GM12864 (cell line): ENCODE measurements around the gene SLC39A11.
A peak's percentile ranks its signal among the peaks of the same experiment; 100 is the strongest.

Source experiments
- DNase-seq: peaks from one replicate; pipeline ENCODE4 v3.0.0-alpha.2; 2011; ENCODE audit warnings: low read depth
- H3K4me3 ChIP-seq: 2 replicates; pipeline ENCODE4 v1.5.1; 2011; ENCODE audit warnings: mild to moderate bottlenecking, low read depth, low read length, control low read depth
- TF ChIP-seq, protein P1 (sequence below): IDR thresholded peaks from 2 replicates; pipeline ENCODE4 v1.5.1; 2011; ENCODE audit warnings: low read depth, mild to moderate bottlenecking, moderate library complexity, low read length, control low read depth, inconsistent platforms; ENCODE audit errors: missing control alignments

The SLC39A11 gene

GRCh38 chr17:72934927-72935326 is 157.6 kb downstream of the SLC39A11 start:
- TF ChIP-seq, protein P1, sequence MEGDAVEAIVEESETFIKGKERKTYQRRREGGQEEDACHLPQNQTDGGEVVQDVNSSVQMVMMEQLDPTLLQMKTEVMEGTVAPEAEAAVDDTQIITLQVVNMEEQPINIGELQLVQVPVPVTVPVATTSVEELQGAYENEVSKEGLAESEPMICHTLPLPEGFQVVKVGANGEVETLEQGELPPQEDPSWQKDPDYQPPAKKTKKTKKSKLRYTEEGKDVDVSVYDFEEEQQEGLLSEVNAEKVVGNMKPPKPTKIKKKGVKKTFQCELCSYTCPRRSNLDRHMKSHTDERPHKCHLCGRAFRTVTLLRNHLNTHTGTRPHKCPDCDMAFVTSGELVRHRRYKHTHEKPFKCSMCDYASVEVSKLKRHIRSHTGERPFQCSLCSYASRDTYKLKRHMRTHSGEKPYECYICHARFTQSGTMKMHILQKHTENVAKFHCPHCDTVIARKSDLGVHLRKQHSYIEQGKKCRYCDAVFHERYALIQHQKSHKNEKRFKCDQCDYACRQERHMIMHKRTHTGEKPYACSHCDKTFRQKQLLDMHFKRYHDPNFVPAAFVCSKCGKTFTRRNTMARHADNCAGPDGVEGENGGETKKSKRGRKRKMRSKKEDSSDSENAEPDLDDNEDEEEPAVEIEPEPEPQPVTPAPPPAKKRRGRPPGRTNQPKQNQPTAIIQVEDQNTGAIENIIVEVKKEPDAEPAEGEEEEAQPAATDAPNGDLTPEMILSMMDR = no peak
- DNase-seq = no peak
- H3K4me3 ChIP-seq = no peak overlapping the region

- TF ChIP-seq, protein P1 = no peak
- H3K4me3 ChIP-seq = no peak overlapping the region
- no peak for DNase-seq
These were observed 160.9 kb downstream of the SLC39A11 start for GRCh38 chr17:72931635-72932034.

DNA sequence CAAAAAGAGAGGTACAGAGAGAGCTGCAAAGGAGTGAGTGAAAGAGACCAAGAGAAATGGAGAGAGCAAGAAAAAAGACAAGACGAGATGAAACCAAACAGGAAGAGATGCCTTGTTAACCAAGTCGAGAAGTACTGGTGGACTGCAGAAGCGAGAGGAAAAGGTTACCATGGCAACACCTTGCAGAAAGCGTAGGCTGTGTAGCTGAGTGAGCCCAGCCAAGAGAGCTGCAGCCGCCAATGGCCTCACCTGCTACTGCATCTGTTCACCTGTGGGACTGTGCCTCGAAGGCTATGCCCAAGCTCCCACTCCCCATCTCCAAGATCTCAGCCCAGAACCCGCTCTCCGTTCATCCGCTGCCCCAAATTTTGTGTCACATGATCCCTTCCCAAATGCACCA is 161.3 kb downstream of the SLC39A11 start:
- peak; percentile 40 for DNase-seq

DNA sequence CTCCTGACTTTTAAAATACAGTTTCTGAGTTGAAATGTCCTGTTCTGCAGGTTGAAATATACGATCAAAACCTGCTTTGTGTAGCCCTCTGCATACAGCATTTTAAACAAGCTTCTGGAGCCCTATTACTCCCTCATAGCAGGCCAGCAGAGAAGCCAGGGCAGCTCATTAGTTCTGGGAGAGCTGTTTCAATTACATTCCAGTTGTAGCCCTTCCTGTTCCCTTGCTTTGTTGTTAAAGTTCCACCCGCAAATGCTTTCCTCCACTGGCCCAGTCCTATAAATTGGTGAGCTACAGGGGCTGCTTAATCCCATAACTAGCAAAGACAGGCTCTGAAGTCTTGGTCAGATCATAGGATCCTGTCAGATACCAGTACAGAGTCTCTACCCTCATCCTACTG is 162.5 kb downstream of the SLC39A11 start:
- no peak overlapping the region for H3K4me3 ChIP-seq
- DNase-seq = no peak
- TF ChIP-seq, protein P1 = no peak

More for the DNA sequence above, 161.3 kb downstream of the SLC39A11 start:
- no peak overlapping the region for H3K4me3 ChIP-seq
- TF ChIP-seq, protein P1 = no peak

DNA sequence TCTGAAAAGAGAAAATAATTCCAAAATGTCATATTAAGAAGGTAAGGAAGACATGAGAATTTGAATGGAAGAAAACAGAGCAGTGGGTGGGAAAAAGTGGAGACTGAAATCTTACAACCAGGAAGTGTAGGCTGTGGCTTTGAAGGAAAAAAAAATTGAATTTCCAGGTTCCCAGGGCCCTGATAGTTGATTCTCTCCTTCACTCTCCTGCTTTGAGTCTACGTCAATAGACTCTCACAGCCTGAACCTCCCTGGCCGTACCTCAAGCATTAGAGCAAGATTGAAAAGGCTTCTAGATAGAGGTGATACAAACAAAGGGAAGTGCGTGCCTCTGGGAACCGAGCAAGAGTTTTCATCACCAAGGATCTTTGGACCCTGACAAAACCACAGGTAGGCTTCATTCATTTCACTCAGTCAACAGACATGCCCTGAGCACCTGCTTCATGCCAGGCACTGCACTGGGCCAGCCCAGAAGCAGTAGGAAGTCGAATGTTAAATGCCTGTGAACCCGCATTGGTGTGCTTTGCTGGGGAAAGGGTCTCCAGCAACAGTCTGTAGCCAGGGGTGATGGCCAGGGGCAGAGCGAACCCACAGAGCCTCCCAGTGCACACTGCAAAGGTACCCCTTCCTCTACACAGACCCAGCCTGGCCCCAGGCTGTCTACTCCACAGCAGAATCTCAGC is 163.9 kb downstream of the SLC39A11 start:
- DNase-seq = no peak
- TF ChIP-seq, protein P1 = no peak
- no peak overlapping the region for H3K4me3 ChIP-seq

DNA sequence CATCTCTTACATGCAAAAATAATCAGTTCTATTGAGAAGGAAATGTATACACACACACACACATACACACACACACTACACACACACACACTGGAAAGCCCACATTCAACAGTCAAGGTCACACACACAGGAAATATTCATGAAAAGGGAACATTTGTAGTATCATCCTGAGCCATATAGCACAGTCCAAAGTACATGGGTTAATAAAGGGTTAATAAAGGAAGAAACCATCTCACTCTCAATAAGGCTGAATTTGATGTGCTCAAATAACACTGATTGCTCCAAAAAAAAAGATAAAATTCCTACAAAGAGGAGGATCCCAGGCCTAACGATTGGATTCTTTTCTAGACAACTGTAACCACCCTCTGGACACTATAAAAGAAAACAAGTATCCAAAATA is 164.7 kb downstream of the SLC39A11 start:
- TF ChIP-seq, protein P1 = no peak
- H3K4me3 ChIP-seq = no peak overlapping the region
- DNase-seq = no peak

DNA sequence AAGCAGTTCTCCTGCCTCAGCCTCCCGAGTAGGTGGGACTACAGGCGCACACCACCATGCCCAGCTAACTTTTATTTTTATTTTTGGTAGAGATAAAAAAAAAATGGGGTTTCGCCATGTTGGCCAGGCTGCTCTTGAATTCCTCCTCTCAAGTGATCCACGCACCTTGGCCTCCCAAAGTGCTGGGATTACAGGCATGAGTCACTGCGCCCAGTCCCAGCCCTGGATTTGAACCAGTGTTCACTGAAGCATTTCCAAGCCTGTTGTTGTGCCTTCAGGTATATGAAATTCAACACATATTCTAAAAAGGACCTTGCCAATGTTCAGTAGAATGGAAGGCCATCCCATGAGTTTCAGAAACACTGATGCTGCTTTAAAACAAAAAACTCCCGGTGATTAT is 165.3 kb downstream of the SLC39A11 start:
- no peak for DNase-seq
- TF ChIP-seq, protein P1 = no peak
- H3K4me3 ChIP-seq = no peak overlapping the region
